Lower lobe of right lung (tissue), 2 donors: ENCODE results near the gene TBR1. TPM values are rescaled to one million over a fixed set of nuclear protein-coding genes. Genes with fewer than 3 reads are reported as not detected.

Experiments used
- ATAC-seq, 2 donors: fragments of 200-7000 bp; cut with Tn5 transposase; one replicate each; pipeline ENCODE4 v1.9.1; 2020 to 2022; ENCODE audit warnings: mild to moderate bottlenecking in 2 of 2, moderate library complexity in 2 of 2
- DNase-seq: peaks from one replicate; pipeline ENCODE4 v3.0.0-alpha.2; 2020
- H3K27ac ChIP-seq: fragments of 200-600 bp; one replicate; pipeline ENCODE4 v1.8.0; 2022
- H3K27me3 ChIP-seq: fragments of 200-600 bp; one replicate; pipeline ENCODE4 v1.8.0; 2022; ENCODE audit warnings: low read depth
- H3K36me3 ChIP-seq: fragments of 200-600 bp; one replicate; pipeline ENCODE4 v1.8.0; 2022; ENCODE audit warnings: mild to moderate bottlenecking
- H3K4me1 ChIP-seq: fragments of 200-600 bp; one replicate; pipeline ENCODE4 v1.8.0; 2022
- H3K4me3 ChIP-seq: fragments of 200-600 bp; one replicate; pipeline ENCODE4 v1.8.0; 2022; ENCODE audit warnings: mild to moderate bottlenecking
- H3K9me3 ChIP-seq: fragments of 200-600 bp; one replicate; pipeline ENCODE4 v1.8.0; 2022
- intact Hi-C: fragments of 100-400 bp; cut with DNase I; formaldehyde crosslinking; loops from one replicate; pipeline ENCODE4 v1.11.0; 2022
- total RNA-seq: library from RNA; stranded (reverse); fragmentation: NEBNext Ultra II Directional; extraction: Animal tissue kit (Norgen Biotek cat#: 25700); gene quantifications from one replicate; pipeline ENCODE4 v1.2.1, GENCODE V29; 2021
- TF ChIP-seq, protein P1 (sequence below): fragments of 200-600 bp; IDR thresholded peaks from one replicate; pipeline ENCODE4 v1.8.0; 2022; ENCODE audit warnings: antibody characterized with exemption, mild to moderate bottlenecking
- donor health status: DM: no; HTN: yes; CAD: no; lungs with severe emphysema.

The TBR1 gene
- total RNA-seq, 1 donor from 2014 or later, result not detected

DNA sequence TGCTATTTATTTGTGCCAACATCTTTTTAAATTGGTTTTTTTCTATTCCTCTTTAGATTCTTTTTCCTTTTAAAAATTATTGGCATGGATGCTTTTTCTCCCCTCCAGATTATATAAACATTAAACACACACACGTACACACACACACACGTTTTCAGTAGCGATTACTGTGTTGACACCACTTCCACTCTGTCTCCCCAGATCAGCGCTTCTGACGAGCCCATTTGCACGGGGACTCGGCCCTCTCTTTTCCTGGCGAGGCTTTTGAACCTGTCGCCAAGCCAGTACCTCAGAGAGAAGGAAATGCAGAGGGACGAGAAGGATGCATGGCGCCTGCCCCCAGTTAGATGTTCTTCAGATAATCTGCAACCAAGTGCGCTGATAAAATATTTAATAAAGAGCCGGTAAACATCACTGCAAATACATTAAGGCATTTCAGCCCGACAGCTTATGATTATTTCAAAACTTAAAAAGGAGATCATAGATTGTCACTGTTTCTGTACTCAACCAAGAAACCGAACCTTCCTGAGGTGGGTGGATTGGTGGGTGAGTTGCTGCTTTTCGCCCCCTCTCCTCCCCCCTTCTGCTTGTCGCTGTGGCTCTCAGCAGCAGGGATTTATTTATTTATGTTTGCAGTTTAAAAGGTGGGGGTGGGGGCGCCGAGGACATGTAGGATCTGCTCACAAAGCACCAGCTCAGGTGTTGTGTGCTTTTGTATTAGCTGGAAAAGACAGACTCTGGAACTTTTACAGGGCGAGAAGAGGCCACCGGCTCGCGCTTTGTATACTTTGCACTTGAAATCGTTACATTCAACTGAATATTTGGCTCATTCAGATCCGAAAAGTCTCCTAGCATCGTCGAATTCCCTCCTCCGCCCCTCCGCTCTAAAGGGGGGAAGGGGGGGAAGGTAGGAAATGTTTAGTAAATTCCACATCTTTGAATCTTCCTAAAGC lies 787 bp upstream of the TBR1 start:
- intact Hi-C loops, result no loop called here
- H3K4me1 ChIP-seq, result peaks cover 45% of the 10 kb centered on the region
- TF ChIP-seq, protein P1, sequence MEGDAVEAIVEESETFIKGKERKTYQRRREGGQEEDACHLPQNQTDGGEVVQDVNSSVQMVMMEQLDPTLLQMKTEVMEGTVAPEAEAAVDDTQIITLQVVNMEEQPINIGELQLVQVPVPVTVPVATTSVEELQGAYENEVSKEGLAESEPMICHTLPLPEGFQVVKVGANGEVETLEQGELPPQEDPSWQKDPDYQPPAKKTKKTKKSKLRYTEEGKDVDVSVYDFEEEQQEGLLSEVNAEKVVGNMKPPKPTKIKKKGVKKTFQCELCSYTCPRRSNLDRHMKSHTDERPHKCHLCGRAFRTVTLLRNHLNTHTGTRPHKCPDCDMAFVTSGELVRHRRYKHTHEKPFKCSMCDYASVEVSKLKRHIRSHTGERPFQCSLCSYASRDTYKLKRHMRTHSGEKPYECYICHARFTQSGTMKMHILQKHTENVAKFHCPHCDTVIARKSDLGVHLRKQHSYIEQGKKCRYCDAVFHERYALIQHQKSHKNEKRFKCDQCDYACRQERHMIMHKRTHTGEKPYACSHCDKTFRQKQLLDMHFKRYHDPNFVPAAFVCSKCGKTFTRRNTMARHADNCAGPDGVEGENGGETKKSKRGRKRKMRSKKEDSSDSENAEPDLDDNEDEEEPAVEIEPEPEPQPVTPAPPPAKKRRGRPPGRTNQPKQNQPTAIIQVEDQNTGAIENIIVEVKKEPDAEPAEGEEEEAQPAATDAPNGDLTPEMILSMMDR, result no peak
- ATAC-seq (peak in 1 of 2 donors; percentile 28), DNase-seq (no peak)
- H3K9me3 ChIP-seq, result no peaks in the 10 kb centered on the region
- H3K27ac ChIP-seq, result no peak overlapping the region
- peaks cover 71% of the 10 kb centered on the region for H3K27me3 ChIP-seq
- H3K4me3 ChIP-seq, result peak overlapping the region; percentile 52
- H3K36me3 ChIP-seq, result peaks cover 4% of the 10 kb centered on the region

DNA sequence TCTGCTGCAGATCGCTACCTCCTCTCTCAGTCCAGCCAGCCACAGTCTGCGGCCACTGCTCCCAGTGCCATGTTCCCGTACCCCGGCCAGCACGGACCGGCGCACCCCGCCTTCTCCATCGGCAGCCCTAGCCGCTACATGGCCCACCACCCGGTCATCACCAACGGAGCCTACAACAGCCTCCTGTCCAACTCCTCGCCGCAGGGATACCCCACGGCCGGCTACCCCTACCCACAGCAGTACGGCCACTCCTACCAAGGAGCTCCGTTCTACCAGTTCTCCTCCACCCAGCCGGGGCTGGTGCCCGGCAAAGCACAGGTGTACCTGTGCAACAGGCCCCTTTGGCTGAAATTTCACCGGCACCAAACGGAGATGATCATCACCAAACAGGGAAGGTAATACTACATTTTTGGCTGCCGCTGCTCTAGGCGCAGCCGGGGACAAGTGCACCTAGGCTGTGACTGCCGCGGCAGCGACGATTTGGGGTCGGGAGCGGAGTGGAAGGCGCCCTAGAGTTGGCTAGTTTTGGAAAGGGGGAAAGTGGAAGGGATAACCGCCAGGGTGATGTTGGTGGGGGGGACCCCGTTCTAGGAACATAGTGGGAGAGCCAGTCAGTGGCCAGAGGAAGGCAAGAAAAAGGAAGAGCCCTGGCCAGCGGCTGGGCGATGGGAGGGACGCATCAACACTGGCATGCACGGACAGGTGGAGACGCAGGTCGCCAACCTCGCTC lies 776 bp downstream of the TBR1 start:
- H3K4me1 ChIP-seq, result peaks cover 45% of the 10 kb centered on the region
- intact Hi-C loops, result no loop called here
- peaks cover 85% of the 10 kb centered on the region for H3K27me3 ChIP-seq
- no peak overlapping the region for H3K4me3 ChIP-seq
- no peaks in the 10 kb centered on the region for H3K36me3 ChIP-seq
- DNase-seq (no peak), ATAC-seq (peak in 1 of 2 donors; percentile 15)
- TF ChIP-seq, protein P1, result no peak
- H3K9me3 ChIP-seq, result no peaks in the 10 kb centered on the region
- H3K27ac ChIP-seq, result no peak overlapping the region

DNA sequence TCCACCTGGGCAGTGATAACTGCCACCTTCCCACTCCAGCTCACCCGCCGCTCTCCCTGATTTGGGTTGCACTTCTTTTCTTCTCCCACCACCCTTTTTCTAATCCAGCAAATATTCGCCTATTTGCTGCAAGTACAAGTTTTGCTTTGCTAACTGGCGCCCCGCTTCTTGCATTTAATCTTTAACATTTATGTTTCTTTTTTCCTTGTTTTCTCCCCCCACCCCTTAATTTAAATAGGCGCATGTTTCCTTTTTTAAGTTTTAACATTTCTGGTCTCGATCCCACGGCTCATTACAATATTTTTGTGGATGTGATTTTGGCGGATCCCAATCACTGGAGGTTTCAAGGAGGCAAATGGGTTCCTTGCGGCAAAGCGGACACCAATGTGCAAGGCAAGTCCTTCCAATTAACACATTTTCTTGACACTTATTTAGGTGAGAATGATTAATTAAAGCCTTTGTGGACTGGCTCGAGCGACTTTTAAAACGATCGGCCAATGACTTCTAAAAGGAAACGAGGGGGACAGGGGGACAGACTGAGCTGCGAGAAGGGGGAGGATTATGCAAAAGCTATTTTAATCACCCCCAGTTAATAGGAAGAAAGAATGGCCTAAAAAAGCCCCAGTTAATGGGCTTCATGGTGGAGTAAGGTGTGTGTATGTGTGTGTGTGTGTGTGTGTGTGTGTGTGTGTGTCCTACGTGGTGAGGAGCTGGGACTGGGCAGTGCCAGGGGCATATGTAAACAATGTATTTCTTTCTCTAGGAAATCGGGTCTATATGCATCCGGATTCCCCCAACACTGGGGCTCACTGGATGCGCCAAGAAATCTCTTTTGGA lies 1.6 kb downstream of the TBR1 start:
- Histone ChIP-seq H3K36me3 (no peaks in the 10 kb centered on the region), H3K4me3 (no peak overlapping the region), H3K27me3 (peaks cover 93% of the 10 kb centered on the region), H3K4me1 (peaks cover 45% of the 10 kb centered on the region), H3K27ac (no peak overlapping the region), H3K9me3 (no peaks in the 10 kb centered on the region)
- intact Hi-C loops, result no loop called here
- DNase-seq (no peak), ATAC-seq (no peak)
- TF ChIP-seq, protein P1, result no peak

DNA sequence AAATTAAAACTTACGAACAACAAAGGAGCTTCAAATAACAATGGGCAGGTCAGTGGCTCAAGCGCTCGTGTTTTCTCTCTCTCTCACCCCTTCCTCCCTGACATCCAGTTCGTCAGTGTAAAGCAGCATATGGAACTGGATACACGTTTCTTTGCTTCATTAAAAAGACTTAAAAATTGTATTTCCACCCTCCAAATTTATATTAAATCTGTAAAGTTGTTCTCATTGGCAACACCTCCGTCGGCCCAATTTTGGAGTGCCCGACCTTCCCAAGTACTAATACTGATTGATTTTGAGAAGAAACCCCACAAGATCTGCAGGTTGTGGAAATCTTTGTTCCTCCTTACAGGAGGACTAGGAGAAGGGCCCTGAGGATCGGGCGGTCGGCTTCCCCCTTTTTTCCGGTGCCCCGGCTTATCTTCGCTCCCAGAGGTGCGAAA lies 2.2 kb downstream of the TBR1 start:
- no peak overlapping the region for H3K27ac ChIP-seq
- H3K4me3 ChIP-seq, result no peak overlapping the region
- TF ChIP-seq, protein P1, result no peak
- no peaks in the 10 kb centered on the region for H3K9me3 ChIP-seq
- peaks cover 99% of the 10 kb centered on the region for H3K27me3 ChIP-seq
- no peak for ATAC-seq
- peaks cover 45% of the 10 kb centered on the region for H3K4me1 ChIP-seq
- no peak for DNase-seq
- no peaks in the 10 kb centered on the region for H3K36me3 ChIP-seq
- intact Hi-C loops, result no loop called here
